ENCODE data around the gene DGKQ.

DGKQ gene

GRCh38 chr4:973431-974397 lies at the start of gene DGKQ:
Gene DGKQ, minus strand, starts transcription at chr4:973569. Its CDS starts 87 bp downstream, at chr4:973482.
- peak; percentile 88 for DNase-seq (ENCODE audit: low read depth)
- H3K4me3 ChIP-seq (ENCODE audit: low read depth, low read length), result peak within 1 kb of the TSS; percentile 71
- no peak for TF ChIP-seq CTCF (conservative IDR thresholded peaks at IDR 0.05; ENCODE audit: low read depth, low read length)

- no peak for DNase-seq (ENCODE audit: low read depth)
- no peak overlapping the region for H3K4me3 ChIP-seq (ENCODE audit: low read depth, low read length)
- TF ChIP-seq CTCF (conservative IDR thresholded peaks at IDR 0.05; ENCODE audit: low read depth, low read length), result no peak
Measured at GRCh38 chr4:1022739-1023066, 49.3 kb upstream of the DGKQ start.

DNA sequence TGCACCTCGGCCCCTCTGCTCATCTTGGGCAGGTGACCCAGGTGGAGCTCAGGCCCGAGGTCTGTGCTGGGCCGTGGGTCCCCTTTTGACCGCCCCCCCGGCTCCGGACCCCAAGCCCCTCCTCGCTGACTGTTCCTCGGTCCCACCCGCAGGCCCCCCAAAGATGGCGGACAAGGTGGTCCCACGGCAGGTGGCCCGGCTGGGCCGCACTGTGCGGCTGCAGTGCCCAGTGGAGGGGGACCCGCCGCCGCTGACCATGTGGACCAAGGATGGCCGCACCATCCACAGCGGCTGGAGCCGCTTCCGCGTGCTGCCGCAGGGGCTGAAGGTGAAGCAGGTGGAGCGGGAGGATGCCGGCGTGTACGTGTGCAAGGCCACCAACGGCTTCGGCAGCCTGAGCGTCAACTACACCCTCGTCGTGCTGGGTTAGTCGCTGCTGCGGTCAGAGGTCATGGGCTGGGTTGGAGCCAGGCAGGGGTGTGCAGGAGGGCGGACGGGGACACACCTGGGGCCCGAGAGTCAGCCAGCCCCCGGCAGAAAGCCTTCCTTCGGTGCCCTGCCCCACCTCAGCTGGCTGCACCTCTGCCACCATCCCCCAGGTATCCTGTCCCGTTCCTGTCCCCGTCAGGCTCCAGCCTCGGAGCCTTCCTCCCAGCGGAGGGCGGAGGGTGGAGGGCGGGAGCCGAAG lies 48.8 kb upstream of the DGKQ start:
- H3K4me3 ChIP-seq (ENCODE audit: low read depth, low read length), result no peak overlapping the region
- DNase-seq (ENCODE audit: low read depth), result no peak
- no peak for TF ChIP-seq CTCF (conservative IDR thresholded peaks at IDR 0.05; ENCODE audit: low read depth, low read length)

GRCh38 chr4:1021386-1022050 lies 48.1 kb upstream of the DGKQ start:
- TF ChIP-seq CTCF (conservative IDR thresholded peaks at IDR 0.05; ENCODE audit: low read depth, low read length), result no peak
- no peak for DNase-seq (ENCODE audit: low read depth)

GRCh38 chr4:1019729-1020470 lies 46.5 kb upstream of the DGKQ start:
- H3K4me3 ChIP-seq (ENCODE audit: low read depth, low read length), result no peak overlapping the region
- DNase-seq (ENCODE audit: low read depth), result no peak
- TF ChIP-seq CTCF (conservative IDR thresholded peaks at IDR 0.05; ENCODE audit: low read depth, low read length), result no peak

More at GRCh38 chr4:1021386-1022050, 48.1 kb upstream of the DGKQ start:
- H3K4me3 ChIP-seq (ENCODE audit: low read depth, low read length), result no peak overlapping the region

DNA sequence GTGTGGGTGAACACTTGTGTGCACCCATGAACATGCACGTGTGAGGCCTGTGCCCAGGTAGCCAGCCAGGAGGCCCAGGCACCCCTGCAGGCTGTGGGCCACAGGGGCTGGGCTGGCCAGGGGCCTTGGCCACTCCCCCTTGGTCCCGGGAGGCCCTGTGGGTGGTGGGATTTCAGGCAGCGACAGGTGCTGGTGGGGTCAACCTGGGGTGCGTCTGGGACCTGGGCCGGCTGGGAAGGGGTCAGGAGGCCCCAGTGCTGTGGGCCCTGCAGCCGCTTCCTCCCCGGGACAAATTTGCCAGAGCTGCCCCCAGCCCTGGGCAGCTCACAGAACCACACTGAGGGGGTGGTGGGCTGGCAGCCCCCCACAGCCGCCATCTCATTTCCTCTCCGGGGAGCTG lies 46.0 kb upstream of the DGKQ start:
- TF ChIP-seq CTCF (conservative IDR thresholded peaks at IDR 0.05; ENCODE audit: low read depth, low read length), result no peak
- no peak overlapping the region for H3K4me3 ChIP-seq (ENCODE audit: low read depth, low read length)
- DNase-seq (ENCODE audit: low read depth), result no peak
